GM19035 (cell line): ENCODE results near the gene DPCD.

Source experiments
- ATAC-seq: cut with Tn5 transposase; IDR thresholded peaks from one replicate; pipeline ENCODE4 v1.9.1; 2021; ENCODE audit not compliant: unreplicated experiment

The DPCD gene

GRCh38 chr10:101653536-101653935, 65.4 kb downstream of the DPCD start:
- no peak for ATAC-seq

GRCh38 chr10:101655570-101655969, 67.4 kb downstream of the DPCD start:
- ATAC-seq = no peak

- ATAC-seq = no peak
Measured at GRCh38 chr10:101656890-101657289, 68.8 kb downstream of the DPCD start.

GRCh38 chr10:101658975-101659374, 70.9 kb downstream of the DPCD start:
- ATAC-seq = no peak
